Upper lobe of right lung (tissue), 1 donor: Measurements from ENCODE around the gene IL31RA. TPM values are rescaled to one million over a fixed set of nuclear protein-coding genes. Genes with fewer than 3 reads are reported as not detected.

Experiments used
- ATAC-seq: fragments of 200-7000 bp; cut with Tn5 transposase; one replicate; pipeline ENCODE4 v1.9.1; 2020; ENCODE audit warnings: mild to moderate bottlenecking, moderate library complexity
- DNase-seq: peaks from one replicate; pipeline ENCODE4 v3.0.0-alpha.2; 2020
- H3K27ac ChIP-seq: fragments of 200-600 bp; one replicate; pipeline ENCODE4 v1.8.0; 2022
- H3K27me3 ChIP-seq: fragments of 200-600 bp; one replicate; pipeline ENCODE4 v1.8.0; 2022; ENCODE audit warnings: mild to moderate bottlenecking
- H3K36me3 ChIP-seq: fragments of 200-600 bp; one replicate; pipeline ENCODE4 v1.8.0; 2022
- H3K4me1 ChIP-seq: fragments of 200-600 bp; one replicate; pipeline ENCODE4 v1.8.0; 2022
- H3K4me3 ChIP-seq: fragments of 200-600 bp; one replicate; pipeline ENCODE4 v1.8.0; 2022; ENCODE audit warnings: mild to moderate bottlenecking
- H3K9me3 ChIP-seq: fragments of 200-600 bp; one replicate; pipeline ENCODE4 v1.8.0; 2022
- CTCF ChIP-seq: fragments of 200-600 bp; IDR thresholded peaks from one replicate; pipeline ENCODE4 v1.8.0; 2022; ENCODE audit warnings: antibody characterized with exemption
- intact Hi-C: fragments of 100-400 bp; cut with DNase I; formaldehyde crosslinking; loops from one replicate; pipeline ENCODE4 v1.11.0; 2022
- total RNA-seq: library from RNA; stranded (reverse); fragmentation: NEBNext Ultra II Directional; extraction: Animal tissue kit (Norgen Biotek cat#: 25700); gene quantifications from one replicate; pipeline ENCODE4 v1.2.1, GENCODE V29; 2021
- donor health status: DM: no; HTN: yes; CAD: no; lungs with severe emphysema.

The IL31RA gene
- total RNA-seq, 1 donor from 2014 or later: 0.14 TPM

- no peak for TF ChIP-seq CTCF
- no peaks in the 10 kb centered on the region for H3K4me1 ChIP-seq
- no peaks in the 10 kb centered on the region for H3K36me3 ChIP-seq
- no peak overlapping the region for H3K27ac ChIP-seq
- H3K27me3 ChIP-seq: no peaks in the 10 kb centered on the region
- H3K9me3 ChIP-seq: no peaks in the 10 kb centered on the region
- DNase-seq (no peak), ATAC-seq (peak; percentile 71)
- intact Hi-C loops: no loop called here
- no peak overlapping the region for H3K4me3 ChIP-seq
Observed at GRCh38 chr5:55868846-55869245, 17.7 kb downstream of the IL31RA start.

- no peak for ATAC-seq
- no peaks in the 10 kb centered on the region for H3K4me1 ChIP-seq
- intact Hi-C loops: no loop called here
Observed at GRCh38 chr5:55869847-55870246, 18.7 kb downstream of the IL31RA start.

GRCh38 chr5:55873234-55873633 is 22.1 kb downstream of the IL31RA start:
- no peak for TF ChIP-seq CTCF
- no peak for ATAC-seq
- Histone ChIP-seq H3K9me3 (no peaks in the 10 kb centered on the region), H3K4me1 (no peaks in the 10 kb centered on the region), H3K36me3 (no peaks in the 10 kb centered on the region), H3K4me3 (no peak overlapping the region), H3K27me3 (no peaks in the 10 kb centered on the region), H3K27ac (no peak overlapping the region)
- no peak for DNase-seq
- intact Hi-C loops: no loop called here

More at GRCh38 chr5:55869847-55870246, 18.7 kb downstream of the IL31RA start:
- Histone ChIP-seq H3K36me3 (no peaks in the 10 kb centered on the region), H3K4me3 (no peak overlapping the region), H3K27me3 (no peaks in the 10 kb centered on the region), H3K27ac (no peak overlapping the region), H3K9me3 (no peaks in the 10 kb centered on the region)
- DNase-seq: no peak
- no peak for TF ChIP-seq CTCF

- H3K36me3 ChIP-seq: no peaks in the 10 kb centered on the region
- H3K4me1 ChIP-seq: no peaks in the 10 kb centered on the region
- no peaks in the 10 kb centered on the region for H3K9me3 ChIP-seq
- no peak for DNase-seq
- no peak overlapping the region for H3K4me3 ChIP-seq
- intact Hi-C loops: no loop called here
- no peaks in the 10 kb centered on the region for H3K27me3 ChIP-seq
- no peak for ATAC-seq
- no peak for TF ChIP-seq CTCF
- no peak overlapping the region for H3K27ac ChIP-seq
Observed at GRCh38 chr5:55877655-55878054, 26.5 kb downstream of the IL31RA start.

- Histone ChIP-seq H3K27ac (no peak overlapping the region), H3K36me3 (no peaks in the 10 kb centered on the region), H3K4me1 (no peaks in the 10 kb centered on the region), H3K27me3 (no peaks in the 10 kb centered on the region), H3K9me3 (no peaks in the 10 kb centered on the region), H3K4me3 (no peak overlapping the region)
- ATAC-seq: no peak
- TF ChIP-seq CTCF: no peak
- DNase-seq: no peak
- intact Hi-C loops: no loop called here
Observed at GRCh38 chr5:55880453-55880852, 29.3 kb downstream of the IL31RA start.

GRCh38 chr5:55885359-55885758 is 34.2 kb downstream of the IL31RA start:
- H3K4me3 ChIP-seq: no peak overlapping the region
- no peak for DNase-seq
- H3K4me1 ChIP-seq: no peaks in the 10 kb centered on the region
- no peak for TF ChIP-seq CTCF
- ATAC-seq: no peak
- no peaks in the 10 kb centered on the region for H3K36me3 ChIP-seq
- no peaks in the 10 kb centered on the region for H3K9me3 ChIP-seq
- intact Hi-C loops: no loop called here
- no peak overlapping the region for H3K27ac ChIP-seq
- no peaks in the 10 kb centered on the region for H3K27me3 ChIP-seq
